Spleen (tissue), 7 donors: ENCODE results near the gene LAMC1.

Source experiments
- POLR2AphosphoS5 ChIP-seq, 3 donors: sonication (generic); formaldehyde crosslinking; IDR thresholded peaks; one replicate each; pipeline ENCODE4 v1.5.1; 2017; ENCODE audit warnings: antibody characterized with exemption in 3 of 3
- TF ChIP-seq, protein P1 (sequence below), 11 experiments: fragments of 200-600 bp in 7 of 11; fragments of 450-650 bp in 4 of 11; sonication (generic) in 4 of 11; IDR thresholded peaks in 8 of 11; conservative IDR thresholded peaks in 3 of 11; 1 replicate in 7 of 11; 2 replicates in 4 of 11; pipeline versions ENCODE4 v1.4.0 to v1.8.0; 2016 to 2021; ENCODE audit warnings: antibody characterized with exemption in 11 of 11, inconsistent platforms in 4 of 11, mild to moderate bottlenecking in 1 of 11
- donor health status: DM: no; HTN: no; CAD: no; lungs with moderate emphysema.
- donor health status: DM: no; HTN: no; CAD: no.
- donor health status: DM: no; HTN: no; CAD: no.

DNA sequence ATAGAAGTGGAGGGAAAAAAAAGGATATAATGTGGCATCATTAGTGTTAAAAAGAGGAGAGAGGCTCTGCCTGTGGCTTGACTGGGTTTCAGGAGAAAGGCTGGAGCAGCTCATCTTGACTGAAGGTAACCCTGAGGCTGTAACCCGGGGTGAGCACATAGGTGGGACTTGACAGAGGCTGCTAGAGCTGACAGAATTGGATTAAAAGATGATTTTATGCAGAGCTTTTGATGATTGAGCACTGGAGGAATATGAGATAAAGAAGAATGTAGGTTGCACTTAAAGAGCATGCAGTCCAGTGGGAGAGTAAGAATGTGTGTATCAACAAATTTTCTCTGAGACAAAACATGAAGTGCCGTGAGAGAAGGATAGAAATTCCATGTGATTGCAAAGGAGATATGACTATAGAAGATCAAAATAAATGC lies 17.3 kb downstream of the LAMC1 start:
- TF ChIP-seq, protein P1, sequence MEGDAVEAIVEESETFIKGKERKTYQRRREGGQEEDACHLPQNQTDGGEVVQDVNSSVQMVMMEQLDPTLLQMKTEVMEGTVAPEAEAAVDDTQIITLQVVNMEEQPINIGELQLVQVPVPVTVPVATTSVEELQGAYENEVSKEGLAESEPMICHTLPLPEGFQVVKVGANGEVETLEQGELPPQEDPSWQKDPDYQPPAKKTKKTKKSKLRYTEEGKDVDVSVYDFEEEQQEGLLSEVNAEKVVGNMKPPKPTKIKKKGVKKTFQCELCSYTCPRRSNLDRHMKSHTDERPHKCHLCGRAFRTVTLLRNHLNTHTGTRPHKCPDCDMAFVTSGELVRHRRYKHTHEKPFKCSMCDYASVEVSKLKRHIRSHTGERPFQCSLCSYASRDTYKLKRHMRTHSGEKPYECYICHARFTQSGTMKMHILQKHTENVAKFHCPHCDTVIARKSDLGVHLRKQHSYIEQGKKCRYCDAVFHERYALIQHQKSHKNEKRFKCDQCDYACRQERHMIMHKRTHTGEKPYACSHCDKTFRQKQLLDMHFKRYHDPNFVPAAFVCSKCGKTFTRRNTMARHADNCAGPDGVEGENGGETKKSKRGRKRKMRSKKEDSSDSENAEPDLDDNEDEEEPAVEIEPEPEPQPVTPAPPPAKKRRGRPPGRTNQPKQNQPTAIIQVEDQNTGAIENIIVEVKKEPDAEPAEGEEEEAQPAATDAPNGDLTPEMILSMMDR (IDR thresholded peaks at IDR 0.05 in 8 of 11, conservative IDR thresholded peaks at IDR 0.05 in 3 of 11): no peak
- no peak for TF ChIP-seq POLR2AphosphoS5 (IDR thresholded peaks at IDR 0.05)
